Ovary (tissue), 3 donors: ENCODE results near the gene ANKH.

Experiments used
- CTCF ChIP-seq, 3 donors: fragments of 450-650 bp in 2 of 3; fragments of 200-600 bp in 1 of 3; IDR thresholded peaks; one replicate each; pipeline versions ENCODE4 v1.5.1 to v1.8.0; 2016 to 2022; ENCODE audit warnings: antibody characterized with exemption in 3 of 3, mild to moderate bottlenecking in 1 of 3
- EP300 ChIP-seq: sonication (generic); formaldehyde crosslinking; IDR thresholded peaks from one replicate; pipeline ENCODE4 v1.6.1; 2017; ENCODE audit warnings: antibody characterized with exemption
- donor health status: DM: no; HTN: no; CAD: no.

- TF ChIP-seq CTCF (IDR thresholded peaks at IDR 0.05): no peak
- no peak for TF ChIP-seq EP300
Observed at GRCh38 chr5:14686517-14686916, 185.1 kb downstream of the ANKH start.
